Epithelial cell of esophagus (primary cell): ENCODE measurements around the gene GAMT.

ENCODE experiments used
- DNase-seq: peaks from one replicate; pipeline ENCODE4 v3.0.0; 2010; ENCODE audit warnings: low read depth
- H3K4me3 ChIP-seq: 2 replicates; pipeline ENCODE4 v1.5.1; 2011; ENCODE audit warnings: mild to moderate bottlenecking, low read length, control low read depth
- TF ChIP-seq, protein P1 (sequence below): IDR thresholded peaks from 2 replicates; pipeline ENCODE4 v1.5.1; 2011; ENCODE audit warnings: low read depth, mild to moderate bottlenecking, low read length, control low read depth, inconsistent platforms; ENCODE audit not compliant: insufficient read depth; ENCODE audit errors: missing control alignments

GAMT gene

DNA sequence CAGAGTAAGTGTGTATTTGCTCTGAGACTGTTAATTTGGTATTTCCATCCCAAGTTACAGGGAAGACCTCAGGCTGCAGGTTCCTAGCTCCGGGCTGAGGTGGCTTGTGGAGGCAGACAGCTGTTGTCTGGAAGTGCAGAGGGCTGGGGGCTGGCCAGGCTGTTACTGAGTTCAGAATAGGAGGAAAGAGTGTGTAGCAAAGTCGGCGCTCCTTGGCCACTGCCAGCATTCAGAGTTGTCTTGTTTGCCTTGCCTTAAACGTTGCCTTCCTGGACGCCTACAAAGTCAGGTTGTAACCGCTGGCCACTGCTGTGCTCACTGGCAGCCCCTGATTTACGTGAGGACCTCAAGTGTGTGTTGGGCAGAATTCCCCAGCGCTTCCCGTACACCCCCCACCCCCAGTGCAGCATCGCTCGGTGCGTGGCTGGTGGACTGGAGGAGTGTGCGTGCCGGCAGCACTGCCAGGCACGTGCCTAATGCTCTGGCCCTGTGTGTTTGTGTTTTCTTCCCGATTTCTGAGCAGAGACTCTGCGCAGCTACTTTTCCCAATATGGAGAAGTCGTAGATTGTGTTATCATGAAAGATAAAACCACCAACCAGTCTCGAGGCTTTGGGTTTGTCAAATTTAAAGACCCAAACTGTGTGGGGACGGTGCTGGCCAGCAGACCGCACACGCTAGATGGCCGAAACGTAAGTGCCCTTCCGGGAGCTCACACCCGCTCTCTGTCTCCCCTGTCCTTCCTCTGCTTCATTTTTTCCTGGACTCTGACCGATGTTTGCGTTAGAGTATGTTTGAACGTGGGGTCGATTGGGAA is 16.5 kb upstream of the GAMT start:
- H3K4me3 ChIP-seq, result no peak overlapping the region
- no peak for DNase-seq
- TF ChIP-seq, protein P1, sequence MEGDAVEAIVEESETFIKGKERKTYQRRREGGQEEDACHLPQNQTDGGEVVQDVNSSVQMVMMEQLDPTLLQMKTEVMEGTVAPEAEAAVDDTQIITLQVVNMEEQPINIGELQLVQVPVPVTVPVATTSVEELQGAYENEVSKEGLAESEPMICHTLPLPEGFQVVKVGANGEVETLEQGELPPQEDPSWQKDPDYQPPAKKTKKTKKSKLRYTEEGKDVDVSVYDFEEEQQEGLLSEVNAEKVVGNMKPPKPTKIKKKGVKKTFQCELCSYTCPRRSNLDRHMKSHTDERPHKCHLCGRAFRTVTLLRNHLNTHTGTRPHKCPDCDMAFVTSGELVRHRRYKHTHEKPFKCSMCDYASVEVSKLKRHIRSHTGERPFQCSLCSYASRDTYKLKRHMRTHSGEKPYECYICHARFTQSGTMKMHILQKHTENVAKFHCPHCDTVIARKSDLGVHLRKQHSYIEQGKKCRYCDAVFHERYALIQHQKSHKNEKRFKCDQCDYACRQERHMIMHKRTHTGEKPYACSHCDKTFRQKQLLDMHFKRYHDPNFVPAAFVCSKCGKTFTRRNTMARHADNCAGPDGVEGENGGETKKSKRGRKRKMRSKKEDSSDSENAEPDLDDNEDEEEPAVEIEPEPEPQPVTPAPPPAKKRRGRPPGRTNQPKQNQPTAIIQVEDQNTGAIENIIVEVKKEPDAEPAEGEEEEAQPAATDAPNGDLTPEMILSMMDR, result no peak

DNA sequence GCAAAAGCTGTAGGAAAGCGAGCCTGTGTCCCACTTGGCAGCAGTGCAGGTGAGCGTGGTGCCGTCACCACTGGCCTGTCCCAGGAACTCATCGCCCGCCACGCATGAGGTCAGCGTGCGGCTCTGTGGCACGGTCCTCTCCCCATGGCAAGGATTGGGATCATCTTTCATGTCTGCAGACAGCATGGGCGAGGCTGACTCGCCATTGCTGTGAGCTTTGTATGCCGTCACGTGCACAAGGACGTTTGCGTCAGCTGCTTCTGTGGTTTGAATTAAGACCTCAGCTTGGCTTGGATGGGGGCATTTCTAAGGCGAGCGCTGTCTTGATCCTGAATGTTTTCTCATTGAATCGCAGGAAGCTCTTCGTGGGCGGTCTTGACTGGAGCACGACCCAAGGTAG is 15.8 kb upstream of the GAMT start:
- TF ChIP-seq, protein P1, result no peak
- DNase-seq, result no peak
- H3K4me3 ChIP-seq, result no peak overlapping the region

- peak overlapping the region; percentile 12 for H3K4me3 ChIP-seq
- TF ChIP-seq, protein P1, result no peak
- peak; percentile 64 for DNase-seq
These were observed 14.9 kb upstream of the GAMT start for GRCh38 chr19:1416014-1416841.

GRCh38 chr19:1412995-1413800 is 11.9 kb upstream of the GAMT start:
- TF ChIP-seq, protein P1, result no peak
- no peak overlapping the region for H3K4me3 ChIP-seq
- no peak for DNase-seq

DNA sequence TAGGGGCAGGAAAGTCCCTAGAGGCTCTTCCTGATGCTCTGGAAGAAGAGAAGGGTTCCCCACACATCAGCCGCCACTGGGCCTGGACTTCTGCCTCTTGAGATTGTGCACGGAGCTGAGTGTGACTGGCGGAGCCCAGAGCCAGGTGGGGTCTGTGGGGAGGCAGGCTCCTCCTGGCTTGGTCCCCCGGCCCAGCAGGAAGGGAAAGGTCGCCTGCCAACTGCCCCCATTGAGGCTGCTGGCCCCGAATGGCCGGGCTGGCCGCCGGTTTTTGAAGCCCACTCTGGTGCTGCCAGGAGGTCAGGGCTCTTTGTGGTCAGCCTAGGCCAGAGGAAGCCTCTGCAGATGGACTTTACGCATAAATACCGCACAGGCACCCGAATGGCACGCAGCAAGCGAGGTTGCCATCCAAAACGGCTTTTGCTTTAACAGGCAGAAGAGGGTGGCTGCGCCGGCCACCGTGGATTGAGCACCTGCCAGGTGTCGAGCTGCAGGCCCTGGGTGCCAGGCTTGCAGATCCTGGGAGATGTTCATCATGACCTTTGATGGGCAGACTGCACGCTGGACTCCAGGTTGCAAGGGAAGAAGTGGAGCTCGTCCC is 11.1 kb upstream of the GAMT start:
- H3K4me3 ChIP-seq, result no peak overlapping the region
- TF ChIP-seq, protein P1, result no peak

GRCh38 chr19:1411255-1412191 is 10.2 kb upstream of the GAMT start:
- DNase-seq, result peak; percentile 46
- no peak overlapping the region for H3K4me3 ChIP-seq

More for the DNA sequence above, 11.1 kb upstream of the GAMT start:
- DNase-seq, result no peak

More at GRCh38 chr19:1411255-1412191, 10.2 kb upstream of the GAMT start:
- TF ChIP-seq, protein P1, result no peak
